LNCaP clone FGC (cell line): ENCODE measurements around the gene CRYZ.
A peak's percentile ranks its signal among the peaks of the same experiment; 100 is the strongest.
"Not testable (repeated sequence)": the region's sequence is repeated elsewhere in the genome, so short reads cannot be mapped to it uniquely, and the experiment has no call there.

Experiments
- DNase-seq: peaks from one replicate; pipeline ENCODE4 v3.0.0-alpha.2; 2011; ENCODE audit warnings: low read depth
- H3K4me3 ChIP-seq: 2 replicates; pipeline ENCODE4 v1.5.1; 2011; ENCODE audit warnings: mild to moderate bottlenecking, low read depth, low read length, control low read depth
- TF ChIP-seq, protein P1 (sequence below): IDR thresholded peaks from 2 replicates; pipeline ENCODE4 v1.5.1; 2012; ENCODE audit warnings: mild to moderate bottlenecking; ENCODE audit not compliant: control insufficient read depth, insufficient read depth; ENCODE audit errors: extremely low read depth

CRYZ gene

DNA sequence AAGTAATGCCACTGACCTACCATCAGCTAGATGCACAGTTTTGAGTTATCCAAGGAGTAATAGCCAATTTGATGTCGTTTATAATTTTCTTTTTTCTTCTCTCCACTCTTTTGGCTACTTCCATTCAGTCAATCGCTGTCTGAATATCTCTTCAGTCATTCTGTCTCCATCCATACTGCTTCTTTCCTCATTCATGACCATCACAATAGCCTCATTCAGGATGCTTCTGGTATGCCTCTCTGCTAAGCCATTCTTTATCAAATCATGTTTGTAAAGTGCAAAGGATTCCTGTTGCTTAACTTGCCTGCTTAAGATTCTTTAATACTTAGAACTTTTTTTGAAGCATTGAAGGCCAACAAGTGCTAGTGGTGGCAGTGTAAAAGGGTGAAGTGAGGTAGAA, 20.3 kb upstream of the CRYZ start:
- no peak overlapping the region for H3K4me3 ChIP-seq
- no peak for DNase-seq
- TF ChIP-seq, protein P1, sequence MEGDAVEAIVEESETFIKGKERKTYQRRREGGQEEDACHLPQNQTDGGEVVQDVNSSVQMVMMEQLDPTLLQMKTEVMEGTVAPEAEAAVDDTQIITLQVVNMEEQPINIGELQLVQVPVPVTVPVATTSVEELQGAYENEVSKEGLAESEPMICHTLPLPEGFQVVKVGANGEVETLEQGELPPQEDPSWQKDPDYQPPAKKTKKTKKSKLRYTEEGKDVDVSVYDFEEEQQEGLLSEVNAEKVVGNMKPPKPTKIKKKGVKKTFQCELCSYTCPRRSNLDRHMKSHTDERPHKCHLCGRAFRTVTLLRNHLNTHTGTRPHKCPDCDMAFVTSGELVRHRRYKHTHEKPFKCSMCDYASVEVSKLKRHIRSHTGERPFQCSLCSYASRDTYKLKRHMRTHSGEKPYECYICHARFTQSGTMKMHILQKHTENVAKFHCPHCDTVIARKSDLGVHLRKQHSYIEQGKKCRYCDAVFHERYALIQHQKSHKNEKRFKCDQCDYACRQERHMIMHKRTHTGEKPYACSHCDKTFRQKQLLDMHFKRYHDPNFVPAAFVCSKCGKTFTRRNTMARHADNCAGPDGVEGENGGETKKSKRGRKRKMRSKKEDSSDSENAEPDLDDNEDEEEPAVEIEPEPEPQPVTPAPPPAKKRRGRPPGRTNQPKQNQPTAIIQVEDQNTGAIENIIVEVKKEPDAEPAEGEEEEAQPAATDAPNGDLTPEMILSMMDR: no peak

DNA sequence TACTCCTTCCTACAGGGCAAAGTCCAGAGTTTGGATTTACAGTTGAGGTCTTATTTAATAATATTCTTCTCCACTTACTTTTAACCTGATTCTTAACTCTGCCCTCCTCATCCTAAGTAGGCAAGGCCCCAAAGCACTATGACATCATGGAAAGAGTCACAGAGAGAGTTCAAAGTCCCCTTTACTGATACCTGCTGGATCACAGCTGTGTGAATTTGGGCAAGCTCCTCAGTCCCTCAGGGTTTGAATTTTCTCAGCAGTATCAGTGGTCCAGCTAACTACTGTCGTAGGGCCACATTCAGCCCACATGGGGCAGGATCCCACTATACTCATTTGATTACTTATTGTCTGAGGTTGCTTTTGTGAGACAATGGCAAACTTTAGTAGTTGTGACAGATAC, 16.1 kb upstream of the CRYZ start:
- H3K4me3 ChIP-seq: no peak overlapping the region
- TF ChIP-seq, protein P1: no peak
- no peak for DNase-seq

- not testable (repeated sequence) for H3K4me3 ChIP-seq, DNase-seq
Observed at GRCh38 chr1:74745247-74745646, 12.4 kb upstream of the CRYZ start.

- DNase-seq, H3K4me3 ChIP-seq: not testable (repeated sequence)
Observed at GRCh38 chr1:74740307-74740980, 7.6 kb upstream of the CRYZ start.

GRCh38 chr1:74737333-74737732, 4.5 kb upstream of the CRYZ start:
- TF ChIP-seq, protein P1: no peak
- H3K4me3 ChIP-seq: no peak overlapping the region
- no peak for DNase-seq

DNA sequence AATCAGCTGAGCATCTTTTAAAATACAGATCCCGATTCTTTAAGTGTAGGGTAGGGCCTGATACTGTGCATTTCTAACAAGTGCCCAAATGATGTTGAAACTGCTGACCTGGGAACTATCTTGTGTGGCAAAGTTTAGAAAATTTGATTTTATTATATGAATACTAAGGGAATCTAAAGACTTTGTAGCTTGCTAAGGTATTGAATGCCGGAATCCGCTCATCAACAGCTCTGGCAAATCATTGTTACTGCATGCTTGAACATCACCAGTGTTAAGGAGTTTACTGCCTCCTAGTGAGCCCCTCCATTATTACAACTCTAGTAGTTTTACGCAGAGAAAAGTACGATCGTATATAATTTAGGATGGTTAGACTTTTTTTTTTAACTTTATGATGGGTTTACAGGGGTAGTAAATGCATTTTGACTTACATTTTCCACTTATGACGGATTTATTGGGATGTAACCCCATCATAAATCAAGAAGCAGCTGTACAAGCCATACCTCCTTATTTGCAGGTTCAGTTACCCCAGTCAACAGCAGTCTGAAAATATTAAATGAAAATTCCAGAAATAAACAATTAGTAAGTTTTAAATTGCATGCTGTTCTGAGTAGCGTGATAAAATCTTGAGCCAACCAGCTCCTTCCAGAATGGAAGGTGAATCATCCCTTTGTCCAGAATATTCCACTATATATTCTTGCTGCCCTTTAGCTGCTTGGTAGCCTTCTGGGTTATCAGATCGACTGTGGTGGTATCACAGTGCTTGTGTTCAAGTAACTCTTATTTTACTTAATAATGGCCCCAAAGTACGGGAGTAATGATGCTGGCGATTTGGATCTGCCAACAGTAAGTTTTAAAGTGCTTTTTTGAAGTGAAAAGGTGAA, 994 bp upstream of the CRYZ start:
- TF ChIP-seq, protein P1: peak; percentile 72
- peak; percentile 31 for DNase-seq
- peak overlapping the region; percentile 89 for H3K4me3 ChIP-seq

- not testable (repeated sequence) for DNase-seq
- peak overlapping the region; percentile 89 for H3K4me3 ChIP-seq
Observed at GRCh38 chr1:74732071-74732946, 541 bp downstream of the CRYZ start.

GRCh38 chr1:74731399-74732052, 1.3 kb downstream of the CRYZ start:
- no peak overlapping the region for H3K4me3 ChIP-seq
- DNase-seq: no peak
- TF ChIP-seq, protein P1: no peak
